ENCODE results near the gene IQGAP1.

GRCh38 chr15:90338532-90338931 lies 49.5 kb upstream of the IQGAP1 start:
- TF ChIP-seq CTCF (conservative IDR thresholded peaks at IDR 0.05 in 1 of 2, IDR thresholded peaks at IDR 0.05 in 1 of 2; ENCODE audit: low read depth in 1 of 2, low read length in 2 of 2) (no peak), EZH2 (IDR thresholded peaks at IDR 0.05; ENCODE audit: low read length, missing control alignments) (no peak)
